ENCODE measurements around the gene LTBP2. TPM values are rescaled to one million over a fixed set of nuclear protein-coding genes. Genes with fewer than 3 reads are reported as not detected.

LTBP2 gene
- polyA plus RNA-seq, 3 donors, result 2.4 to 4.4 (median 2.9) TPM

- no peak for DNase-seq
These were observed 26.9 kb upstream of the LTBP2 start for GRCh38 chr14:74638966-74639365.

GRCh38 chr14:74638066-74638465 lies 26.0 kb upstream of the LTBP2 start:
- no peak for DNase-seq

DNA sequence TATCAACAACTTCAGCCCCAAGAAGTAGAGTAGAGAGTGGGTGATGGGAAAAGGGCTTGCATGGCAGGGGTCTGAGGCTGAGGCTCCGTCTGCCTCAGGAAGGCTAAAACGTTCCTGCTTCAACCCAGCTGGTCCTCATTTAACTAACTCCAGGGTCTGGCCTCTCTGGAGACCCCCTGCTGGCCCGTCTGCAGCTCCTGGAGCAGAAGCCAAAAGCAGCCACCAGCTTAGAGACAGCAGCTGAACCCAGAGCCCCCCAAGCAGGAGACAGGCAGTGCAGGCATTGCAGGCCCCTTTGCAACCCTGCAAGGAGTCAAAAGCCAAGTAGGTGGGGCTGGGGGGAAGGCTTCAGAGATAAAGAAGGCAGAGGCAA lies 25.1 kb upstream of the LTBP2 start:
- no peak for DNase-seq

DNA sequence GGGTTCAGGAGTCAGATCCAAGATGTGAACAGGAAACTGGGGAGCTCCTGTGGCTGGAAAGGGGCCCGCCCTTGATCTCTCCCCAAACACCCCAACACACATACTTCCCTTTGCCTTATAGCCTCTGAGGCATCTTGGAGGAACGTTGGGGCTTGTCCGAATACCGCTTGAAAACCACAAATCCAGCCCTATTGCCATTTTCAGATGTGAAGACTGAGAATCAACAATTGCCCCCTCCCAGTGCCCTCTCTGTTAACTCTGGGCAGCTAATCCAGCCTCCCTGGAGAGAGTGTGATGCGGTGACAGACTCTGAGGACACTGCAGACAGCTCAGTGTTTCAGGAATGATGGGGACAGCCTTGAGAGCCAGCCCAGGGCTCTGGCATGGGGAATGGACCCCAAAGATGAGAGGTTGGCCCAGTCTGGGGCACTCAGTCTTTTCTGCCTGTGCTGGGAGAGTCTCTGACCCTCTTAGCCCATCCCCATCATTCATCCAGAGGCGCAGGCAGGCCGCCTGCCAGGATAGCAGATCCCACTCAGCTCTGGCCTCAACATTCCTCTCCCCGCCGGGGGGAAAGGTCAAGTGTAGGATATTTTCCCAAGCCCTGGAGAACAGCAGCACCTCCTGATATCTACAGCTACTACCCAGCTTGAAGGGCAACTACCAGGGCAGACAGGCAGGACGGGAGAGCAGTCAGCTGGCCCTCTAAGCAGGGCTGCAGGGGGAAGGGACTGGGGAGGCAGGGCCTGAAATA lies 24.6 kb upstream of the LTBP2 start:
- DNase-seq, result no peak

GRCh38 chr14:74635847-74636246 lies 23.8 kb upstream of the LTBP2 start:
- DNase-seq, result no peak

- no peak for DNase-seq
These were observed 22.9 kb upstream of the LTBP2 start for GRCh38 chr14:74634964-74635363.

DNA sequence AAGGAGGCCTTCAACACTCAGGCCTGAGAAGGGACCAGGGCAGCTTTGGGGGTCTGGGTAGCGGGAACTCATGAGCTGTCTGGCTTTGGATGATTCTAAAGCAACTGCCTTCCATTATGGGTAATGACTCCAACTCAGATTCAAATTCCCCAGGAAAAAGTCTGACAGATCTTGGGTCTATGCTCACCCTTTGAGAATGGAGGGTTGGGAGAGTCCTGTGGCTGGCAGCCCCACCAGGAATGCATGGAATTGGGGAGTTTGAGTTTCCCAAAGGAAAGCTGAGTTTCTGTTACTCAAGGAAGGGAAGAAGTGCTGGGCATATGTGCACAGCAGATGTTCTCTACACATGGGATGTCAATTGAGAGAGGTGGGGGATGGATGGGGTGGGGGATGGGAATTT lies 22.4 kb upstream of the LTBP2 start:
- no peak for DNase-seq

GRCh38 chr14:74630881-74631690 lies 19.0 kb upstream of the LTBP2 start:
- DNase-seq, result no peak

GRCh38 chr14:74628418-74628817 lies 16.4 kb upstream of the LTBP2 start:
- DNase-seq, result no peak

DNA sequence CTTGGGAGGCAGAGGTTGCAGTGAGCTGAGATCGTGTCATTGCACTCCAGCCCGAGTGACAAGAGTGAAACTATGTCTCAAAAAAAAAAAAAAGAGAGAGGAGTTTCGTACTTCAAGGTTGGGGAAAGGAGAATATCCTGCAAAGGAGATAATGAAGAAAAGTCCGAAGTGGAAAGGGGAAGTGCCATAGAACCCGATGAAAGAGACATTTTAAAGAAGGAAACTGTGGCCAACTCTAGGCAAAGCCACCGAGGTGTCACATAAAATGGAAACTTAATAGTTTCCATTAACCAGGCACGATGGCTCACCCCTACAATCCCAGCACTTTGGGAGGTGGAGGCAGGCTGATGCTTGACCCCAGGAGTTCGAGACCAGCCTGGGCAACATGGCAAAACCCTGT lies 15.0 kb upstream of the LTBP2 start:
- DNase-seq, result no peak

GRCh38 chr14:74622257-74622656 lies 10.2 kb upstream of the LTBP2 start:
- no peak for DNase-seq

DNA sequence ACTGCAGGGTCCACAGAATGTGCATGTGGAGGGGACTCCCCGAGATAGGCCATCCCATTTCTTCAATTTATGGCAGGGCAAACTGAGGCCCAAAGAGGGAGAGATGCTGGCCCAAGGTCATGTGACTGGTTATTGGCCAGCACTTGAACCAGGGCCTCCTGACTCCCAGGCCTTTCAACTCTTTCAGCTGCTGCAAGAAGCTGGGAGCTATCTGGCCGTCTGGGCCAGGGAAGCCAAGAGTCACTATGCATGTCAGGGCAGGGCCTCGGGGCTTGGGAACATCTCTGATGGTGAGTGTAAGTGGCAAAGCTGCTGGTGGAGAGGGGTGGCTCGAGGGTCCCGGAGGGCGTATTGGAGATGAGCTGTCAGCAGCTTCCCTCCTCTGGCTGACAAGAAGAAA lies 9.5 kb upstream of the LTBP2 start:
- no peak for DNase-seq

DNA sequence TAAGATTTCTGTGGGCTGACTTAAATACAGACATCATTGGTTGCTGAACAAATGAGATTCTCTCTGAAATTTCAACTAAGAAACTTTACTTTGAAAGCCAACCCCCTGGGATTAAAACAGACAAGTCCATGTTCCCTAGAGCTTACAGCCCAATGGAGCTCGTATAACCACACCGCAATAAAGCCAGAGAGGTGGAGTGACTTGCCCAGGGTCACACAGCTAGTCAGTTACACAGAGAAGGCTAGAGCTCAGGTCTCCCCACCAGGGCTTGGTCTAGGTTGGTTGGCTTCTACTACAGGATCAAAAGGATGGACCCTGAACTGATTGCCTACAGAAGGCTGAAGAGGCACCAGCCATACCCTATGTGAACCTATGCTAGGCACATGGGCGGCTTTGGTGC lies 8.9 kb upstream of the LTBP2 start:
- no peak for DNase-seq

- DNase-seq, result no peak
These were observed 8.5 kb upstream of the LTBP2 start for GRCh38 chr14:74620497-74620921.

DNA sequence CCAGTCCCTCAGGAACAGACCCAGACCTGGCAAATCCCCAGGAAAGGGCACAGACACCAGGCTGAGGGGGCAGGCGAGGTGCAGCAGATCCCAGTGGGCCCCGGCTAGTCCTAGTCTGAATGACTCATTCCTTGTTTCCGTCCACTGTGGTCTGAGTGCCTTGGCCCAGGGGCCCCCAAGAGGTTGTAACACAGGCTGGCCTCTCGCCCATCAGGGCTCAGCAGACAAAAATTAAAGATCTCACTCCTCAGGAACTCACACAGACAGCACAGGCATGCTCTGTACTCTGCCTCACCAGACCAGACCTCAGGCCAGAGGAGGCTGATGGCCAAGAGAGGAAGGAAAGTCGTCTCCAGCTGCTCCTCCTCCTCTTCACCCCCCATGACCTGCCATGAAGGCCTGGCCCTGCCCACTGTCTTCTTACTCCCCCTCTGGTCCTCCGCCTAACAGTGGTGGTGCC lies 7.7 kb upstream of the LTBP2 start:
- DNase-seq, result no peak

GRCh38 chr14:74618078-74618952 lies 6.3 kb upstream of the LTBP2 start:
- no peak for DNase-seq

DNA sequence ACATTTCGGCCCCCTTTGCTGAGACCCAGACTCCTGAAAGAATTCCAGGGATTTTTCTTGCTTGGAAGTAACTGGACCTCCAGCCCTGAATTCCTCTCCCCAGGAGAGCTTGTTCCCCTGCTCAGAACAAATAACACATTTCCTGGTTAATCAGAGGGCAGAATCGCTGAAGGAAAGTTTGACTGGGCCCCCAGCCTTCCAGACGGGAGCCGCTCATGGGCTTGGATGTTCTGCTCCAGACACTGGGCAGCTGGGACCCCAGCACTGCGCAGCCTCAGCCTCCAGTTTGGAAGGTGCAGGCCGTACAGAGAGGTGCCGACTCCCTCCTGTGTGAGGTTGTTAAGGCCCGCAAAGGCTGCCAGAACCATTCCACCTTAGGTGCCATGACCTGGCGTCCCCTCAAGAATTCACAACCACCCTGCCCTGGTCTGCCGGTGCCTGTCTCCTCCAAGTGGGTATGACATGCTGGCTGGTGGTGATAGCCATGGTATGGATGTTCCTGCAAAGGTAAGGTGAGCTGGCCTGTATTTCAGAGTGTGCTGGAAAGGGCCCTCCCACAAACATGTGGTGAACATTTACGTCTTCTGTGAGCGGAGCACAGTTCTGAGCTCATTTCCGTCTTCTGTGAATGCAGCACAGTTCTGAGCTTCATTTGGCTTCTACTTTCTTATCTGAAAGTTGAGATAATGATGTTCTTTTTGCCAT lies 5.1 kb upstream of the LTBP2 start:
- no peak for DNase-seq

- no peak for DNase-seq
These were observed 4.5 kb upstream of the LTBP2 start for GRCh38 chr14:74616507-74616906.

GRCh38 chr14:74615735-74616134 lies 3.7 kb upstream of the LTBP2 start:
- no peak for DNase-seq

- no peak for DNase-seq
These were observed 2.8 kb upstream of the LTBP2 start for GRCh38 chr14:74614508-74615495.

All from renal pelvis (tissue), 4 donors.